Upper lobe of right lung (tissue), 1 donor: ENCODE results near the gene CFAP46. TPM values are rescaled to one million over a fixed set of nuclear protein-coding genes. Genes with fewer than 3 reads are reported as not detected.

Experiments used
- ATAC-seq: fragments of 200-7000 bp; cut with Tn5 transposase; one replicate; pipeline ENCODE4 v1.9.1; 2020; ENCODE audit warnings: mild to moderate bottlenecking, moderate library complexity
- DNase-seq: peaks from one replicate; pipeline ENCODE4 v3.0.0-alpha.2; 2020
- H3K27ac ChIP-seq: fragments of 200-600 bp; one replicate; pipeline ENCODE4 v1.8.0; 2022
- H3K27me3 ChIP-seq: fragments of 200-600 bp; one replicate; pipeline ENCODE4 v1.8.0; 2022; ENCODE audit warnings: mild to moderate bottlenecking
- H3K36me3 ChIP-seq: fragments of 200-600 bp; one replicate; pipeline ENCODE4 v1.8.0; 2022
- H3K4me1 ChIP-seq: fragments of 200-600 bp; one replicate; pipeline ENCODE4 v1.8.0; 2022
- H3K4me3 ChIP-seq: fragments of 200-600 bp; one replicate; pipeline ENCODE4 v1.8.0; 2022; ENCODE audit warnings: mild to moderate bottlenecking
- H3K9me3 ChIP-seq: fragments of 200-600 bp; one replicate; pipeline ENCODE4 v1.8.0; 2022
- CTCF ChIP-seq: fragments of 200-600 bp; IDR thresholded peaks from one replicate; pipeline ENCODE4 v1.8.0; 2022; ENCODE audit warnings: antibody characterized with exemption
- intact Hi-C: fragments of 100-400 bp; cut with DNase I; formaldehyde crosslinking; loops from one replicate; pipeline ENCODE4 v1.11.0; 2022
- total RNA-seq: library from RNA; stranded (reverse); fragmentation: NEBNext Ultra II Directional; extraction: Animal tissue kit (Norgen Biotek cat#: 25700); gene quantifications from one replicate; pipeline ENCODE4 v1.2.1, GENCODE V29; 2021
- donor health status: DM: no; HTN: yes; CAD: no; lungs with severe emphysema.

The CFAP46 gene
- total RNA-seq, 1 donor from 2014 or later, result 0.52 TPM

GRCh38 chr10:132880128-132880981 is 62.0 kb downstream of the CFAP46 start:
- intact Hi-C loops, result no loop called here
- peaks cover 36% of the 10 kb centered on the region for H3K27me3 ChIP-seq
- no peaks in the 10 kb centered on the region for H3K9me3 ChIP-seq
- no peak for TF ChIP-seq CTCF
- H3K36me3 ChIP-seq, result no peaks in the 10 kb centered on the region
- H3K4me3 ChIP-seq, result no peak overlapping the region
- H3K4me1 ChIP-seq, result no peaks in the 10 kb centered on the region
- DNase-seq, result peak; percentile 44
- no peak for ATAC-seq
- H3K27ac ChIP-seq, result no peak overlapping the region

GRCh38 chr10:132879408-132880127 is 62.8 kb downstream of the CFAP46 start:
- DNase-seq, result peak; percentile 63

GRCh38 chr10:132878730-132879407 is 63.5 kb downstream of the CFAP46 start:
- DNase-seq, result peak; percentile 58
- no peak for ATAC-seq
- no peaks in the 10 kb centered on the region for H3K9me3 ChIP-seq
- intact Hi-C loops, result no loop called here
- H3K27me3 ChIP-seq, result peaks cover 36% of the 10 kb centered on the region
- no peak overlapping the region for H3K4me3 ChIP-seq
- H3K4me1 ChIP-seq, result no peaks in the 10 kb centered on the region
- no peak for TF ChIP-seq CTCF
- H3K27ac ChIP-seq, result no peak overlapping the region
- no peaks in the 10 kb centered on the region for H3K36me3 ChIP-seq

More at GRCh38 chr10:132879408-132880127, 62.8 kb downstream of the CFAP46 start:
- TF ChIP-seq CTCF, result no peak
- Histone ChIP-seq H3K9me3 (no peaks in the 10 kb centered on the region), H3K27ac (no peak overlapping the region), H3K4me3 (no peak overlapping the region), H3K36me3 (no peaks in the 10 kb centered on the region), H3K4me1 (no peaks in the 10 kb centered on the region), H3K27me3 (peaks cover 36% of the 10 kb centered on the region)
- no peak for ATAC-seq
- intact Hi-C loops, result no loop called here

- DNase-seq, result peak; percentile 55
- Histone ChIP-seq H3K4me1 (no peaks in the 10 kb centered on the region), H3K27ac (no peak overlapping the region), H3K4me3 (no peak overlapping the region), H3K9me3 (no peaks in the 10 kb centered on the region), H3K27me3 (peaks cover 36% of the 10 kb centered on the region), H3K36me3 (no peaks in the 10 kb centered on the region)
- intact Hi-C loops, result no loop called here
- no peak for ATAC-seq
- TF ChIP-seq CTCF, result no peak
Measured at GRCh38 chr10:132878091-132878729, 64.2 kb downstream of the CFAP46 start.

- Histone ChIP-seq H3K4me3 (no peak overlapping the region), H3K27me3 (peaks cover 36% of the 10 kb centered on the region), H3K4me1 (no peaks in the 10 kb centered on the region), H3K9me3 (no peaks in the 10 kb centered on the region), H3K36me3 (no peaks in the 10 kb centered on the region), H3K27ac (no peak overlapping the region)
- ATAC-seq, result no peak
- DNase-seq, result peak; percentile 30
- intact Hi-C loops, result no loop called here
- no peak for TF ChIP-seq CTCF
Measured at GRCh38 chr10:132877473-132877872, 64.9 kb downstream of the CFAP46 start.
